ENCODE results near the gene HAUS8. TPM values are rescaled to one million over a fixed set of nuclear protein-coding genes. Genes with fewer than 3 reads are reported as not detected.

The HAUS8 gene
- total RNA-seq, 2 donors from 2014 or later, result 10.6 to 29.8 TPM

GRCh38 chr19:17116996-17117702, 41.9 kb upstream of the HAUS8 start:
- Histone ChIP-seq H3K27me3 (no peaks in the 10 kb centered on the region), H3K36me3 (no peaks in the 10 kb centered on the region), H3K9me3 (no peaks in the 10 kb centered on the region), H3K4me1 (no peaks in the 10 kb centered on the region), H3K4me3 (no peak overlapping the region), H3K9ac (ENCODE audit: low read depth in 2 of 2, low read length in 2 of 2) (no peak overlapping the region), H3K27ac (no peak overlapping the region)
- intact Hi-C loops (cut with DNase I), result no loop called here
- DNase-seq, result no peak
- TF ChIP-seq, protein P1, sequence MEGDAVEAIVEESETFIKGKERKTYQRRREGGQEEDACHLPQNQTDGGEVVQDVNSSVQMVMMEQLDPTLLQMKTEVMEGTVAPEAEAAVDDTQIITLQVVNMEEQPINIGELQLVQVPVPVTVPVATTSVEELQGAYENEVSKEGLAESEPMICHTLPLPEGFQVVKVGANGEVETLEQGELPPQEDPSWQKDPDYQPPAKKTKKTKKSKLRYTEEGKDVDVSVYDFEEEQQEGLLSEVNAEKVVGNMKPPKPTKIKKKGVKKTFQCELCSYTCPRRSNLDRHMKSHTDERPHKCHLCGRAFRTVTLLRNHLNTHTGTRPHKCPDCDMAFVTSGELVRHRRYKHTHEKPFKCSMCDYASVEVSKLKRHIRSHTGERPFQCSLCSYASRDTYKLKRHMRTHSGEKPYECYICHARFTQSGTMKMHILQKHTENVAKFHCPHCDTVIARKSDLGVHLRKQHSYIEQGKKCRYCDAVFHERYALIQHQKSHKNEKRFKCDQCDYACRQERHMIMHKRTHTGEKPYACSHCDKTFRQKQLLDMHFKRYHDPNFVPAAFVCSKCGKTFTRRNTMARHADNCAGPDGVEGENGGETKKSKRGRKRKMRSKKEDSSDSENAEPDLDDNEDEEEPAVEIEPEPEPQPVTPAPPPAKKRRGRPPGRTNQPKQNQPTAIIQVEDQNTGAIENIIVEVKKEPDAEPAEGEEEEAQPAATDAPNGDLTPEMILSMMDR (IDR thresholded peaks at IDR 0.05), result no peak

- no peaks in the 10 kb centered on the region for H3K36me3 ChIP-seq
- TF ChIP-seq, protein P1 (IDR thresholded peaks at IDR 0.05), result no peak
- no peak overlapping the region for H3K9ac ChIP-seq (ENCODE audit: low read depth in 2 of 2, low read length in 2 of 2)
- peak overlapping the region; percentile 25 for H3K27ac ChIP-seq
- H3K9me3 ChIP-seq, result no peaks in the 10 kb centered on the region
- intact Hi-C loops (cut with DNase I), result no loop called here
- DNase-seq, result no peak
- H3K27me3 ChIP-seq, result no peaks in the 10 kb centered on the region
- H3K4me1 ChIP-seq, result no peaks in the 10 kb centered on the region
- H3K4me3 ChIP-seq, result no peak overlapping the region
Measured at GRCh38 chr19:17114414-17114831, 39.2 kb upstream of the HAUS8 start.

DNA sequence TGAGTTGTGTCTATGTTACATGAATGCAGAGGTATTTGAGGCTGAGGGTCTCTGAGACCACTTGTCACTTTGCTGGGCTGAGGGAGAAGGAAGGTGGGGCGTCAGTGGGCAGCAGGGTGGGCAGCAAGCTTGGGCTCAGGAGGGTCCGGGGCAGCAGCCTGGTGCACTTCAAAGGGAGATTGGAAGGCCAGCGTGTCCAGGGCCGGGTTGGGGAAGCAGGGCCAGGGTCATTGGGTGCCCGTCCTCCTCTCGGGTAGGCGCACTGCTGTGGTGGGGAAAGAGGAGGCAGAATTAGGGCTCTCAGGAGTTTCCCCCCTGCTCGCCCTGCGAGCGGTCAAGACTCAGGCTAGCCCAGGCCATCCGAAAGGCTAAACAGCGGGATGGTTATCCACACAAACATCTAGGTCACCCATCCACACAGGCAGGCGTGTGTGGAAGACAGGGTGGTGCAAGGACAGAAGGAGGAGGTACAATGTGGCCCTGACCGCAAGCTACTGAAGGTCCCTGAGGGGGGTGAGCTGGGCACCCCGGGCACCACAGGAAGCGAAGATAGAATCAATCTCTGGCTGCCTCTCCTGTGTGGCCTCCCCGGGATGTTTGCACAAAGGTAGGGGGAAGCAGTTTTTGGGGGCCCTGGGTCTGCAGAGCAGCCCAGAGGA, 38.0 kb upstream of the HAUS8 start:
- no peak for DNase-seq
- TF ChIP-seq, protein P1 (IDR thresholded peaks at IDR 0.05), result no peak
- intact Hi-C loops (cut with DNase I), result no loop called here
- Histone ChIP-seq H3K36me3 (no peaks in the 10 kb centered on the region), H3K4me3 (no peak overlapping the region), H3K9ac (ENCODE audit: low read depth in 2 of 2, low read length in 2 of 2) (peak overlapping the region in 1 of 2 donors; percentile 12), H3K9me3 (no peaks in the 10 kb centered on the region), H3K4me1 (peaks cover 5% of the 10 kb centered on the region), H3K27ac (no peak overlapping the region), H3K27me3 (no peaks in the 10 kb centered on the region)

GRCh38 chr19:17112700-17113099, 37.4 kb upstream of the HAUS8 start:
- peak overlapping the region; percentile 22 for H3K27ac ChIP-seq
- peak overlapping the region in 1 of 2 donors; percentile 50 for H3K9ac ChIP-seq (ENCODE audit: low read depth in 2 of 2, low read length in 2 of 2)
- TF ChIP-seq, protein P1 (IDR thresholded peaks at IDR 0.05), result no peak

GRCh38 chr19:17112271-17112670, 37.0 kb upstream of the HAUS8 start:
- no peaks in the 10 kb centered on the region for H3K27me3 ChIP-seq
- no peak overlapping the region for H3K4me3 ChIP-seq
- intact Hi-C loops (cut with DNase I), result no loop called here
- TF ChIP-seq, protein P1 (IDR thresholded peaks at IDR 0.05), result no peak
- H3K27ac ChIP-seq, result peak overlapping the region; percentile 22
- H3K9me3 ChIP-seq, result no peaks in the 10 kb centered on the region
- no peak for DNase-seq
- peak overlapping the region in 1 of 2 donors; percentile 50 for H3K9ac ChIP-seq (ENCODE audit: low read depth in 2 of 2, low read length in 2 of 2)
- H3K4me1 ChIP-seq, result peaks cover 13% of the 10 kb centered on the region
- no peaks in the 10 kb centered on the region for H3K36me3 ChIP-seq

More at GRCh38 chr19:17112700-17113099, 37.4 kb upstream of the HAUS8 start:
- no peak for DNase-seq
- H3K9me3 ChIP-seq, result no peaks in the 10 kb centered on the region
- no peaks in the 10 kb centered on the region for H3K36me3 ChIP-seq
- no peak overlapping the region for H3K4me3 ChIP-seq
- peaks cover 10% of the 10 kb centered on the region for H3K4me1 ChIP-seq
- intact Hi-C loops (cut with DNase I), result no loop called here
- H3K27me3 ChIP-seq, result no peaks in the 10 kb centered on the region

Measured in colonic mucosa (tissue), 4 donors.